GM10847 (cell line): ENCODE data around the gene CDH3.

Experiments used
- POLR2A ChIP-seq: IDR thresholded peaks from 2 replicates; pipeline ENCODE4 v1.6.1; 2011; ENCODE audit not compliant: insufficient read length; ENCODE audit errors: extremely low read depth

CDH3 gene

DNA sequence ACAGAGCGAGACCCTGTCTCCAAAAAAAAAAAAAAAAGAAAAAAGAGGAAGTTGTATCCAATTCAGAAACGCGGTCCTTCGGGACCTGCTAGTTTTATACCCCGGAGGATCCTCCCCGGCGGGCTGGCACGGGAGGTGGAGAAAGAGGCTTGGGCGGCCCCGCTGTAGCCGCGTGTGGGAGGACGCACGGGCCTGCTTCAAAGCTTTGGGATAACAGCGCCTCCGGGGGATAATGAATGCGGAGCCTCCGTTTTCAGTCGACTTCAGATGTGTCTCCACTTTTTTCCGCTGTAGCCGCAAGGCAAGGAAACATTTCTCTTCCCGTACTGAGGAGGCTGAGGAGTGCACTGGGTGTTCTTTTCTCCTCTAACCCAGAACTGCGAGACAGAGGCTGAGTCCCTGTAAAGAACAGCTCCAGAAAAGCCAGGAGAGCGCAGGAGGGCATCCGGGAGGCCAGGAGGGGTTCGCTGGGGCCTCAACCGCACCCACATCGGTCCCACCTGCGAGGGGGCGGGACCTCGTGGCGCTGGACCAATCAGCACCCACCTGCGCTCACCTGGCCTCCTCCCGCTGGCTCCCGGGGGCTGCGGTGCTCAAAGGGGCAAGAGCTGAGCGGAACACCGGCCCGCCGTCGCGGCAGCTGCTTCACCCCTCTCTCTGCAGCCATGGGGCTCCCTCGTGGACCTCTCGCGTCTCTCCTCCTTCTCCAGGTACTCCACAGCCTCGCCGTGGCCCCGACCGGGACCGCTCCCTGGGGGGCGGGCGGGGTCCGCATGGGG is at the start of gene CDH3:
CDH3 (plus strand) TSS at position 596 of the 779 bp plus-strand sequence; CDS start at position 666, 70 bp downstream.
- TF ChIP-seq POLR2A: no peak

DNA sequence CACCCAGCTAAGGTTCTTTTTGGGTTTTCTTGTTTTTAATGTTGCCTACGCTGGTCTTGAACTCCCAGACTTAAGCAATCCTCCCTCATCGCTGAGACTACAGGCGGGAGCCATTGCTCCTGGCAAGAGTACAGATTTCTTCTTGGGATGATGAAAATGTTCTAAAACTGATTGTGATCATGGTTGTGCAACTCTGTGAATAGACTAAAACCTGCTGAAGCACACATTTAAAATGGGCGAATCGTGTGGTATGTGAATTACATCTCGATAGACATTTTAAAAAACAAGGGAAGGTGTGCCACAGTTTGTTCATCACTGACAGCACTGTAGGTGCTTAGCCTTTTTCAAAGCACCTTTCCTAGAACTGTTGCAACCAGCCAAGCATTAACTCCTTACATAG is 48.8 kb upstream of the CDH3 start:
- no peak for TF ChIP-seq POLR2A

DNA sequence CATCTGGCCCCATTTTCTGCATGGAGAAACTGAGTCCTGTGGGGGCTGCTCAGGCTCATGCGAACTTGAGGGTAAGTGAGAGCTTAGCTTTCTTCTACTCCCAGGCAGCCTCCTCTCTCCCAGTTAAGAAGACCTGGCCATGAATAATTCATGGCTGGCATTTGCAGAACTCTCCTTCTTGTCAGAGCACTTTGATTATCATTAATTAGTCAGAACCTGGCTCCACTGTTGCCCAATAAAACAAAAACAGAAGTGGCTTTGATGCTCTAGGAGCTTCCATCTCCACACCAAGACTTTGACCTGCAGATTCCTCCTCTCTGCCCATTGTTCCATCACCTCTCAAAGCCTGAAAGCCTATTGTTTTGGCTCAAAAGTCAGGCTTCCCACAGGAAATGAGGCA is 45.5 kb upstream of the CDH3 start:
- TF ChIP-seq POLR2A: no peak

DNA sequence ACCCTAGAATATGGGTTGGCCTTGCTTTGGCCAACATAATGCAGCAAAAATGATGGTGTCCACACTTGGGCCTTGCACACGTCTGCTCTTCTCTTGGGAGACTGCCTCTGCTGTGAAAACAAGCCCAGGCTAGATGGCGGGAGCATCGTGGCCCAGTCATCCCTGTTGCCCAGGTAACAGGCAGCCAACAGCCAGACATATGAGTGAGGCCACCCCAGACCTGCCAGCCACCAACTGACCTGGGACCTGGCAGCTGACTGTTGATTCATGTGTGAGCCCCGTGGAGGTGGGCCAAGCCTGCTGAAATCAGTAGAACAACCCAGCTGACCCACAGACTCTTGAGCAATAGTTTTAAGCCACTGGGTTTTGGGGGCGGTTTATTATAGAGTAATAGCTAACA is 39.4 kb upstream of the CDH3 start:
- no peak for TF ChIP-seq POLR2A

DNA sequence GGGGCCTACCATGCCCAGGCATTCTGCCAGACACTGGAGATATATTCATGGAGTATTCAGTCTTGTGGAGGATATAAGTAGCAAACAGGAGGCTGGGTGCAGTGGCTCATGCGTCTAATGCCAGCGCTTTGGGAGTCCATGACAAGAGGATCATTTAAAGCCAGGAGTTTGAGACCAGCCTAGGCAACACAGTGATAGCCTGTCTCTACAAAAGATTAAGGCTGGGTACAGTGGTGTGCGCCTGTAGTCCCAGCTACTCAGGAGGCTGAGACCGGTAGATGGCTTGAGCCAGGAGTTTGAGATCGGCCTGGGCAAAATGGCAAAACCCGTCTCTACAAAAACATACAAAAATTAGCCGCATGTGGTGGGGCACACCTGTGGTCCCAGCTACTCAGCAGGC is 37.7 kb upstream of the CDH3 start:
- no peak for TF ChIP-seq POLR2A

DNA sequence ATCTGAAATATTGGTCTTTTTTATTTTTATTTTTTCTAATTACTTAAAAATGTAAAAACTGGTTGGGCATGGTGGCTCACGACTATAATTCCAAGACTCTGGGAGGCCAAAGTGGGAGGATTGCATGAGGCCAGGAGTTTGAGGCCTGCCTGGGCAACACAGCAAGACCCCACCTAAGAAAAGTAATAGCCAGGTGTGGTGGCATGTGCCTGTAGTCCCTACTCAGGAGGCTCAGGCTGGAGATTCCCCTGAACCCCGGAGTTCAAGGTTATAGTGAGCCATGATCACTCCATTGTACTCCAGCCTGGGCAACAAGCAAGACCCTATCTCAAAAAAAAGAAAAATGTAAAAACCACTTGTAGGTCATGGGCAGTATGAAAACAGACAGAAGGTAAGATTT is 36.8 kb upstream of the CDH3 start:
- TF ChIP-seq POLR2A: no peak

DNA sequence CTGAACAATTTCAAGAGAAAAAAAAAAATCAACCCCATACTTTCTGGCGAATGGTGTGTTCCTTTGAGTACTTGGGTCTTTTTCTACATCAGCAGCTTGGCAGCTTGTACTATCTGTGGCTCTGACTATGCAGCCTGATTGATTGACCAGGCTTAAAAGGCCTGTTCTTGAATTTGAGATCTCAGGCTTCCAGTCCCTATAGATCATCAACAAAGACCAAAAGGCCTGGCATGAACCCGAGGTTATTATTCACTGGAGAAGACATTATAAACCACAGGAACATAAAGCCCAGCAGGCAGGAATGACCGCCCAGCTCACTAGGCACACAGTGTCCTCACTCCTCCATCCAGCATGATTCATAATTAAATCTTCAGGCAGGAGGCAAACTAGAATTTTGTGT is 32.1 kb upstream of the CDH3 start:
- no peak for TF ChIP-seq POLR2A

DNA sequence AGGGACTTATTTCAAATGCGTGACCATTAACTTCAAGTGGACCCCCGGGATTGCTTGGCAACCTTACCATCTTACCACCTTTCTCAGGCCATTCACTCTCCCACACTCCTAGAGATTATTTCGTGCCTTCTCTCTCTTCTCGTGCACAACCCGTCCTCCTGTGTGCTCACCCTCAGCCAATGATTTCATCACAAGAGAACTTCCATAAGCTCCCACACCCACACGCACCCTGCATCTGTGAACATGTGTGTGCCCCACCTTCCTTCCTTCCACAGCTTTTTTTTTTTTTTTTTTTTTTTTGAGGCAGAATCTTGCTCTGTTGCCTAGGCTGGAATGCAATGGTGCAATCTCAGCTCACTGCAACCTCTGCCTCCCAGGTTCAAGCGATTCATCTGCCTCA is 27.4 kb upstream of the CDH3 start:
- no peak for TF ChIP-seq POLR2A

DNA sequence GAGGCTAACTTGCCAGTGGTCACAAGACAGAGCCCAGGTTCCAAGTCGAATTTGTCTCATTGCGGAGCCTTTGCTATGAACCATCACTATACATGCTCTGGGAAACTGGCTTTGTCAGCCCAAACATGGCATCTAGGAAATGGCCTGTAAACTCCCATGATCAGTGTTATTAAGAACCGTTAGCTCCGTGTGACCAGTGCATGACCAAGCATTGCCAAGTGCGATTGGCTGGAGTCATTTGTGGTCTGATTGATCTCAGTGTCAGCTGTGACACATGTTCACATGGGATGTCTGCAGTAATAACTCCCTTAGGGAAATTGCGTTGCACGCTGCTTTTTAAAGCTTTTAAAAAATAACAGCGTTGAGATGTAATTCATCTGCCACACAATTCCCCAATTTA is 18.6 kb upstream of the CDH3 start:
- no peak for TF ChIP-seq POLR2A

DNA sequence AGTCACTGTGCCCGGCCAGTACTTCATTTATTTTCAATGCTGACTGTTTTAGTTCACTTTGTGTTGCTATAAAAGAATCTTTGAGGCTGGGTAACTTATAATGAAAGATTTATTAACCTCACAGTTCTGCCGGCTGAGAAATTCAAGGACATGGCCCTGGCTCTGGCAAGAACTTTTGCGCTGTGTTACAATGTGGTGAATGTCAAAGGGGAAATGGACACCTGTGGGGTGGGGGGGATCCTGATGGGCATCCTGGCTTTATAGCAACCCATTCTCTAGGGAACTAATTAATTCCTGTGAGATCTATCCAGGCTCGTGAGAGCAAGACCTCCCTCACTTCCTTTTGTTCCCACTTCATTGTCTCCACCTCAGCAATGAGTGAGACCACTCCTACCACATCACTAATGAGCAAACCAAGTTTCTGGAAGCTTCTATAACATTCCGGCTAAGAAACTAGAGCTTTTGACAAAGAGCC is 17.1 kb upstream of the CDH3 start:
- TF ChIP-seq POLR2A: no peak

DNA sequence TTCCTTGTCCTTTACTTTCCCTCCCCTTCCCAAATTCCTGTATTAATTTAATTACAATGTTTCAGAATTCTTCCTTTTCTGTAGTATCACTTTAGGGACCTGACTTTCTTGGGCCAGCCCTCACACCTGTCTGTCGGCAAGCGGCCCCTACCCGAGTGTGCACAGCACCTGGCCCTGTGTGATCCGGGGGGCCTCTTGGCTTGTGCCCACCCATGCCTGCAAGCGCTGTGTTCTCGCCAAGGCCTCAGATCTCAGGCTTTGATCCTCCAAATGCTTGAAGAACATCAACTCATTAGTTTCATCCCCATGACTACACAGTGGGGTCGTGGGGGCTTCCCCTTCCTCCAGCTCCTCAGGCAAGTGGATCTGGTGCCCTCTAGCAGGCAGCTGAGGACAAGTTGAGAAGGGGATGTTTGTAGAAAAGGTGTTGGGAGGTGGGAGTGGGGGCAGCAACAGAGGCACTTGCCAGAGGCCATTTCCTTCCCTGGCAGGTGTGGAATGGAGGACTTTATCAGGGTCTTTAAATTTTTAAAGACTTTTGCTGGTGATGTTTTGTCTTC is 15.7 kb upstream of the CDH3 start:
- TF ChIP-seq POLR2A: no peak

DNA sequence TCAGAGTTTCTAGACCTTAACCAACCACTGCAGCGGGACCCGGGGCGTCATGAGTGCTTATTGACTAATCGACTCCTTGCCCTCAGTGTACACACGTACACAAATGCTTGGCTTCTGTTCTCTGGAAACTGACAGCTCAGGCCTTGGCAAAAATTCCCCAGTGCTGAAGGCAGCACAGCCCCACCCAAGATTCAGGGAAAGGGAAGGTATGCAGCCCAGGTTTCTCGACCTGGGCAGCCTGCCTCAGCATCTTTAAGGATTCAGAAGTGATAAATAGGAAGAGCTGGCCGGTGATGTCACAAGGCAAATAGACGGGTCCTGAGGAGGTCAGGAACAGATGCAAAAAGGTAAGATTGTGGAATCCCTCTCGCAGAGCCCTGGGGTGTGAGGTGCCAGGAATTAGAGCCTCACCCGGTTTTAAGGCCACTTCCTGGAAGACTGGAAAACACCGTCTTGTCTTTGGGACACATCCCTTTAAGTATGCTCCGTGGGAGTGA is 9.0 kb upstream of the CDH3 start:
- TF ChIP-seq POLR2A: no peak

DNA sequence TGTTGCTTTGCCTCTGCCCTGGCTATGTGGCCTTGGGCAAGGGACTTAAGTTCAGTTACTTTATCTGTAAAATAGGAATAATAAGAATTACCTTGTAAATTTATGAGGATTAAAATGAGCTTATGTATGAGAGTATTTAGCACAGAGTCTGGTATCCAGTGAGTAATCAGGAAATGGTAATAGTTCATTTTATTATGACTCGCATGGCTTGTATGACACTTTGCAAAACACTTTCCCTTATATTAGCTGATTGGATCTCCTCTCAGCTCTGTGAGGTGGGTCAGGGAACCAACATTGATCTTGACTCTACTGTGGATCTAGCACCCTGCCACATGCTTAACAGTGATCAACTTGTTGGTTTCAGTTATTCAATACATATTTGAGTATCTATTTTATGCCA is 8.3 kb upstream of the CDH3 start:
- no peak for TF ChIP-seq POLR2A

DNA sequence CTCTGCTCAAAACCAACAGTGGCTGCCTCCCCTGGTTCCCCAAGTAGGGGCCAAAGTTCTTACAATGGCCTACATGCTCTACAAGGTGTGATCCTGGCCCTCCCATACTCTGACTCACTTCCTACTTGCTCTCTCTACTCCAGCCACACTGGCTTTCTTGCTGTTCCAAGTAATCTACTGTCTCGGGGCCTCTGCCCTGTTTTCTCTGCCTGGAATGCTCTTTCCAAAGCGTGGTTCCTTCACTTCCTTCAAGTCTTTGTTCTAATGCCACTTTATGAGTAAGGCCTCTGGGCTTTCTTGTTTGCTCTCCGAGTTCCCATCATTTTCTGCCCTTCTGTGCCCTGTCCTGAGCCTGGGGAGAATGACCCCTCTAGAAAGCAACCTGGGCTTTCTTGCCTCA is 4.1 kb upstream of the CDH3 start:
- no peak for TF ChIP-seq POLR2A

DNA sequence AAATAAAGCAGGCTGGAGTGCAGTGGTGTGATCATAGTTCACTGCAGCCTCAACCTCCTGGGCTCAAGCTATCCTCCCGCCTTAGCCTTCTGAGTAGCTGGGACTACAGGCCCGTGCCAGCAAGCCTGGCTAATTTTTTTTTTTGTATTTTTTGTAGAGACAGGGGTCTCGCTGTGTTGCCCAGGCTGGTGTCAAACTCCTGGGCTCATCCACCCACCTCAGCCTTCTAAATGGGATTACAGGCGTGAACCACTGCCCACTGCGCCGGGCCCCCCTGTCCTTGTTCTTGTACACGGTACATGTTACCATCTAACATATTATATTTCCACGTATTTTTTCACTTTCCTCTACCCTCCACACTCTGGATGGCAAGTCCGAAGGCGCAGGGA is 3.1 kb upstream of the CDH3 start:
- no peak for TF ChIP-seq POLR2A

DNA sequence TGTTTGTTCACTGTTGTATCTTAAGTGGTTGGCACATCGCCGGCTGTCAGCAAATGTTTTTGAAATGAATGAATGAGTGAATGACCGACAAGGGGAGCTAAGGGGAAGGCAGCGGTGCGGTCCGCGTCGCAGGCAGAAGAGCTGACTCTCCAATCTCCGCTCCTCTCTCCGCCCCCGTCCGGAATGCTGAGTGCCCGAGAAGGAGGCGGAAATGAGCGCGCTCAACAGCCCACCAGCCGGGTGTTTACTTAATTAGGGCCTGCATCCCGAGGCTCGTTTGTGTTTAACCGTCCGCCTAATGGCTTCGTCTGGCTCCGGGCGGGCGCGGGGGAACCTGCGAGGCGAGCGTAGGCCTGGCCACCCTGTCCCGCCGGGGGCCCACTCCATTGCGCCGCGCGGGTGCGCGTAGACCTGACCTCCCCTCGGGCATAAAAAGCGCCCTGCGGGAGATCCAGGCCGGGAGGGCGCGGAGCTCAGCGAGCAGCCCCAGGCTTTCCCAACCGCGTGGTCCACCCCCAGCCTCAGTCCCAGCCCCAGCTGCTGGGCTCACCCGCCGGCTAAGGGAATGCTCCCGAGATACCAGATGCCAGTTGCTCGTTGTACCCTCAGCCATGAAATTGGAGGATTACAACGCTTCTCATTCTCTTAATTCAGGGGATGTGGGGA is 2.5 kb upstream of the CDH3 start:
- TF ChIP-seq POLR2A: no peak
